ENCODE results near the gene TMEM158.

DNA sequence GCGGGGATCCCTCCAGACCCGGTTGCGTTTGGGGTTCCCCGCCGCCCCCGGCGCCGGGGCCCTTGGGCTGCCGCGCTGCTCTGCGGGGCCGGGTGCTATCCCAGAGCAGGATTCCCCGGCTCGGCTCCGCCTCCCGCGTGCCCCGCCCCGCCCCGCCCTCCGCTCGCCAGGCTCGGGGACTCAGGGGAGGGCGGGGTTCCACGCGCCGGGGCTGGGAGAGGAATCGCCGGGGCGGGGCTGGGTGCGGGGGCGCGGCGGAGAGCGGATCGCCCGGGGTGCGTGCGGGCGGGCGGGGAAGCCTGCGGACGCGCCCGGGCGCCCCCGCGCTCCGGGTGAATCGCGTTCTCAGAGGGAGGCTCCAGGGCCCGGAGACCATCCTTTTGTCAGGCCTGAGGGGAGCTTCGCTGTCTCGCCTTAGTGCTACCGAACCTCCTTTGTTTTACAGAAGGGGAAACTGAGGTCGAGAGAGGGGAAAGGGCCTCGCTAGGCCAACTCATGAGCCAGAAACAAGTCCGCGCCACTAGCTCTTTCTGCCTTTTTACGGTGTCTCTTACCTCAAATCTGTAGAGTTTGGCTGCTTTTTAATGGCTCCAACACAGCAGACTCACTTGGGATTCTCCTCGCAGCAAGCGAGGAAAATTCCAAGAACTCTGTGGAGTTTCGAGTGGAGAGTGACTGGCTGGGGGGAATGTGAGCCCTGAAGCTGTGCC, at the start of gene TMEM158:
- no peak for TF ChIP-seq CTCF (optimal IDR thresholded peaks at IDR 0.05 in 1 of 3, IDR thresholded peaks at IDR 0.05 in 1 of 3, conservative IDR thresholded peaks at IDR 0.05 in 1 of 3; ENCODE audit: extremely low read depth in 1 of 3, insufficient read depth in 2 of 3, low read length in 3 of 3)
- no peak for TF ChIP-seq EZH2 (IDR thresholded peaks at IDR 0.05; ENCODE audit: low read length)
